Stimulated activated CD8-positive, alpha-beta memory T cell treated with anti-CD3 and anti-CD28 coated beads, Interleukin-12 subunit alpha, Interleukin-12 subunit beta, amount 100 ng/mL, for 4 hours (primary cell): Measurements from ENCODE around the gene MTFMT.
"Not testable (repeated sequence)": the region's sequence is repeated elsewhere in the genome, so short reads cannot be mapped to it uniquely, and the experiment has no call there.

ENCODE experiments used
- DNase-seq: peaks from one replicate; pipeline ENCODE4 v3.0.0-alpha.2; 2020; ENCODE audit warnings: low read depth

MTFMT gene

DNA sequence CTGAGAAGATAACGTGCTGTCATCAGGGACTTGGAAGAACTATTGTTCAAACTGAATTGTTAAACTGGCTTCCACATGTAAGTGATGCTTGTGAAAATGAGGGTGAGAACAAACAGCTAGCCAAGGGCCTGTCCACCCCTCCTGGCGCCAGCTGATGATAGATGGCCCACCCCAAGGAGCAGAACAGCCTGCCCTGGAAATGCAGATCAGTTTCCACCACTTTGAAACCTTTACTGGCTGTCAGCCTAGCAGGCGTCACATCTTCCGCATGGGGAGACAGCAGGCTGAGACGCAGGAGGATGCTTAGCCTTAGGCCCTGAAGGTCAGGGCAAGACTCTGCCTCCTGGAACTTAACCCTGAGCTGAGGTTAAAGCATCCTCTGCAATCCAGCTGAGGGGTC, 9.4 kb upstream of the MTFMT start:
- no peak for DNase-seq

DNA sequence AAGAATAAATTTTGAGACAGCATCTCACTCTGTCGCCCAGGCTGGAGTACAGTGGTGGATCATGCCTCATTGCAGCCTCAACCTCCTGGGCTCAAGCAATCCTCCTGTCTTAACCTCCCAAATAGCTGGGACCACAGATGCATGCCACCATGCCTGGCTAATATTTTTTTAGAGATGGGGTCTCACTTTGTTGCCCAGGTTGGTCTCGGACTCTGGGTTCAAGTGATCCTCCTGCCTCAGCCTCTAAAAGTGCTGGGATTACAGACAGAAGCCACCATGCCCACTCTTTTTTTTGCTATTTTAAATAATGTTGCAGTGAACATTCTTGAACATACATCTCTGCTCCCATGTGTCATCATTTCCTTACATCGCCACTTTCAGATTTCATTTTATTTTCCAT, 9.0 kb upstream of the MTFMT start:
- DNase-seq: no peak

DNA sequence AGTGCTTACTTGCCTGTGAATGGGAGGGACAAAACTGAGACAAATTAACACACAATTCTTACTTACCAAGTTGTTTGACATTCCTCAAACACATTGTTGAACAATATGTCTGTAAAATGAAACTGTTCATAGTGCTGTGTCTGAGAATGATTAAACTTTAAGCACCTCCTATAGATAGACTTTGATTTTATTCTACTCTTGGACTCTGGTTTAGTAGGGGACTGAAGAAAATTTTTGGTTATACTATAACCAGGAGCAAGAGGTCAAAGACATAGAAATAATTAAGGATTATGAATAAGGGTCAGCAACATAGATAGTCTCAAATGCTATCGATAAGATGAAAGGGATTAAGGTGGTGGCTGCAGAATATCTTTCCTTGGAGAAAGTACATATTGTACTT, 7.9 kb upstream of the MTFMT start:
- DNase-seq: no peak

GRCh38 chr15:65034719-65035118, 5.3 kb upstream of the MTFMT start:
- no peak for DNase-seq

GRCh38 chr15:65033659-65034269, 4.3 kb upstream of the MTFMT start:
- no peak for DNase-seq

DNA sequence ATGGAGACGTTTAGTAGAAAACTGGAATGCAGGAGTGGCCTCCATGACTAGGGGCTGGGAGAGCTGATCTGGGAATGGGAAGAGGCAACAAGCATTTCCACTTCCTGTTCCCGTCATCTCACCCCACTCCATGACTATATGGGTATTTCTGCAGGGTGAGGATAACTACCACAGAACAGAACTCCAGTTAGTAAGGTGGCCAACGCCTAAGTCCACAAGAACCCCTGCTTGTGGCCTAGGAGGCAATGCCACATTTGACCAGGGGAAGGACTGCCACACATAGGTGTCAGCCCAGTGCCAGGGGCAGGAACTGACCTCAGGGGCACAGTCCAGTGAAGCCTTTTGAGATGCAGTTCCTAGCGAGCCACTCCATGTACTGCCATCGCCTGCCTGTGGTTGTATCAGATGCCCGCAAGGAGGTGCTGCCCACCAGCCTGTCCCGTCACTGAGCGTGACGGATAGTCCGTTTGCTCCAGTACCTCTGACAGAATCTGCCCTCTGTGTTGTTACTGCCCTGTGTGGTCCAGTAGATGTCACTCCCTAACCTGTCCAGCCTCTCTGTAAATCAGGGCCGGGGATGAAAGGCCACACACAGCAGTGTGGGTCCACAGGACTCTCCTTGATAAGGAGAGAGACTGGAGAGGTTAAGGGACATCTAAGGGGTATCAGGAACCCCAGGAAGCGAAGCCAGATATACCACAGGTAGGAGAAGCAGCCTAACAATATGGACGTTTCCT, 3.5 kb upstream of the MTFMT start:
- DNase-seq: no peak

- no peak for DNase-seq
Measured at GRCh38 chr15:65029736-65030208, 333 bp upstream of the MTFMT start.

GRCh38 chr15:65028338-65028737, 1.1 kb downstream of the MTFMT start:
- no peak for DNase-seq

DNA sequence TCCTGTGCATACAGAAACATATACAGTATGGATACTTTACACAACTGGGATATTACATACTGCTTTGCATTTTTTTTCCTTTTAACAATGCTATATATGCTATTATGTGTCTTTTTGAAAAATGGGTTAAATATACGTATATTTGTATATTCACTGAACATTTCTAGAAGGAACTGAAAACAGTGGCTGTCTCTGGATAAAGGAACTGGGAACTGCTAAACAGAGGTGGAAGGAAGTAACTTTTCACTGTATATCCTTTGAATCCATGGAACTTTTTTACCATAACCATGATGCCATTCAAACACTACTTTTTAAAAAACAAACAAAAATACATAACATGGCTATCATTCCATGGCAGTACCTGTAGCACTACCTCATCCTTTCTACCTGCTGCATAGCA, 1.8 kb downstream of the MTFMT start:
- DNase-seq: no peak

DNA sequence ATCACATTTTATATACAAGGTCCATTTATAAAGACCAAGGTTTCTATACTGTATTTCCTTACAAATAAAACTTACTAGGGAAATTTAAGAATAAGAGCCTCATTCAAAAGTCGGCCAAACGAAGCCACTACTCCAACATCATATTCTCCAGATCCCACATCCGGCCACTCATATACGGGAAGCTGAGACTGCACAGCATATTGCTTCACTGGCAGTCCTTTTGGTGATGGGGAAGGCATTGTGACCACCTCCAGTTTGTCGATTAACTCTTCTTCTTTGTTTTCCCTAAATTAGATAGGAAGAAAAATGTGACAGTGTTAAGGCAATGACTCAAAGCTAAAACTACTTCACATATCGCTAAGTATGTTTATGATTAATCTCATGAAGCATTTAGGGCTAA, 2.7 kb downstream of the MTFMT start:
- no peak for DNase-seq

- DNase-seq: no peak
Measured at GRCh38 chr15:65021488-65021887, 8.0 kb downstream of the MTFMT start.

GRCh38 chr15:65020419-65020818, 9.0 kb downstream of the MTFMT start:
- DNase-seq: no peak

GRCh38 chr15:65011198-65011597, 18.2 kb downstream of the MTFMT start:
- not testable (repeated sequence) for DNase-seq

- DNase-seq: no peak
Measured at GRCh38 chr15:65008983-65009382, 20.5 kb downstream of the MTFMT start.

- DNase-seq: no peak
Measured at GRCh38 chr15:65006876-65007275, 22.6 kb downstream of the MTFMT start.

GRCh38 chr15:65004993-65005392, 24.4 kb downstream of the MTFMT start:
- DNase-seq: no peak

DNA sequence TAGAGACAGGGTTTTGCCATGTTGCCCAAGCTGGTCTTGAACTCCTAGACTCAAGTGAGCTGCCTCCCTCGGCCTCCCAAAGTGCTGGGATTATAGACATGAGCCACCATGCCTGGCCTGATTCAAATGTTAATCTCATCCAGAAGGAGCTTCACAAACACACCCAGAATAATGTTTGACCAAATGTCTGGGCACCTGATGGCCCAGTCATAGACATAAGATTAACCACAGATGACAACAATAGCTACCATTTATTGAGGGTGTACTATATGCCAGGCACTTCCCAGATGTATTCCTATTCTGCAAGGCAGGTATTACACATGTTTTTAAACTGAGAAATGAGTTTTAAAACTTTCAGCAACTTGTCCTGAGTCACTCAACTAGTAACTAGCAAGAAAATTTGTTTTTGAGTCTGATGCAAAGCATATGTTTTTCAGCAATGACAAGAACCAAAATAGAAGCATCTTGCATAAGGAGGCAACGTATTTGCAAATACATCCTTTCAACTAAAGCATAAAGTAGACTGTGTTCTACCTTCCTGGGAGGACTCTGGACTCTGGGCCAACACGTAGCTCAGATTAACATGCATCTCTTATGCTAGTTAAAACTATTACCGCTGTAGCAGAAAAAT, 31.6 kb downstream of the MTFMT start:
- DNase-seq: no peak

- DNase-seq: no peak
Measured at GRCh38 chr15:64997066-64997465, 32.4 kb downstream of the MTFMT start.

GRCh38 chr15:64993290-64993689, 36.1 kb downstream of the MTFMT start:
- DNase-seq: no peak

GRCh38 chr15:64991536-64992135, 37.8 kb downstream of the MTFMT start:
- DNase-seq: no peak

- no peak for DNase-seq
Measured at GRCh38 chr15:64990168-64990470, 39.3 kb downstream of the MTFMT start.

GRCh38 chr15:64989416-64990167, 39.8 kb downstream of the MTFMT start, which contains the start of gene SPG21:
Gene SPG21, minus strand, starts transcription at chr15:64989914. Its CDS starts 6,345 bp downstream, at chr15:64983569.
- DNase-seq: peak; percentile 89
